DMS114 treated with DMSO at 0.1 percent for 48 hours (cell line): Measurements from ENCODE around the gene SHCBP1L.

Source experiments
- DNase-seq: peaks from one replicate; lab custom pipeline; 2025; ENCODE audit not compliant: unreplicated experiment; lab: John Stamatoyannopoulos, UW

SHCBP1L gene

DNA sequence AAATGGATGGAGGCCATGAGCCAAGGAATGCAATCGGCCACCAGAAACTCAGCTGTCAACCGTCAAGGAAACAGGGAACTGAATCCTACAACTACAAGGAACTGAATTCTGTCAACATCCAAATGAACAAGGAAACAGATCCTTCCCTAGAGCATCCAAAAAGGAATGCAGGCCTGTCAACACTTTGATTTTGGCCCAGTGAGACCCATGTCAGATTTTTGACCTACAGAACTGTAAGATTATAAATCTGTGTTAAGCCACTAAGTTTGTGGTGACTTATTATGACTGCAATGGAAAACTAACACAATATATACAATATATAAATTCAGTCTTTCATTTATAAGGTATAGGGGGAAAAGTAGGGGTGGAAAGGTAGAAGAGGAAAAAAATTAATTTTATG, 55.3 kb downstream of the SHCBP1L start:
- DNase-seq: no peak

DNA sequence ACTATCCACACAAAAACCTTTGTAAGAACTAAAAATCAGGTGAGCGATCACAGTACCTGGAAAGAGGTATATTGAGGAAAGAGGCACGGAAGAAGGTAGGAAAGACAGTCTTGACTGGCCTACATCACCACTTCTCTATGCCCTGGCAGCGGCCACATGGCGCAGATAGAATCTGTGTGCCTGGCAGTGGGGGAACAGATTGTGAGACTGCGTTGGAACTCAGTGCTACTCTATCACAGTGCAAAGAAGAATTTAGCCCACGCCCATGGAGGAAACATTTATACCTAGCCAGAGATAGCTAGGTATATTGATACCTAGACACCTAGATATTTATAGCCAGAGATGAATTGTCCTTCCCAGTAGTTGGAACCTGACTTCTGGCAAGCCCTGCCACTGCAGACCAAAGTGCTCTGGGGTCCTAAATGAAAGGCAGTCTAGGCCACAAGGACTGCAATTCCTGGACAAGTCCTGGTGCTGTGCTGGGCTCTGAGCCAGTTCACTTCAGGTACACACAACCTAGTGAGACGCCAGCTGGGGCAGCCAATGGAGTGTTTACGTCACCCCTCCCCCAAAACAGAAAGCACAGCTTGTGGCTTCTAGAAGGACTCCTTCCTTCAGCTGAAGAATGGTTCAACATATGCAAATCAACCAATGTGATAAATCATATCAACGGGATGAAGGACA, 61.9 kb downstream of the SHCBP1L start:
- DNase-seq: no peak

GRCh38 chr1:182889997-182890396, 63.0 kb downstream of the SHCBP1L start:
- no peak for DNase-seq

DNA sequence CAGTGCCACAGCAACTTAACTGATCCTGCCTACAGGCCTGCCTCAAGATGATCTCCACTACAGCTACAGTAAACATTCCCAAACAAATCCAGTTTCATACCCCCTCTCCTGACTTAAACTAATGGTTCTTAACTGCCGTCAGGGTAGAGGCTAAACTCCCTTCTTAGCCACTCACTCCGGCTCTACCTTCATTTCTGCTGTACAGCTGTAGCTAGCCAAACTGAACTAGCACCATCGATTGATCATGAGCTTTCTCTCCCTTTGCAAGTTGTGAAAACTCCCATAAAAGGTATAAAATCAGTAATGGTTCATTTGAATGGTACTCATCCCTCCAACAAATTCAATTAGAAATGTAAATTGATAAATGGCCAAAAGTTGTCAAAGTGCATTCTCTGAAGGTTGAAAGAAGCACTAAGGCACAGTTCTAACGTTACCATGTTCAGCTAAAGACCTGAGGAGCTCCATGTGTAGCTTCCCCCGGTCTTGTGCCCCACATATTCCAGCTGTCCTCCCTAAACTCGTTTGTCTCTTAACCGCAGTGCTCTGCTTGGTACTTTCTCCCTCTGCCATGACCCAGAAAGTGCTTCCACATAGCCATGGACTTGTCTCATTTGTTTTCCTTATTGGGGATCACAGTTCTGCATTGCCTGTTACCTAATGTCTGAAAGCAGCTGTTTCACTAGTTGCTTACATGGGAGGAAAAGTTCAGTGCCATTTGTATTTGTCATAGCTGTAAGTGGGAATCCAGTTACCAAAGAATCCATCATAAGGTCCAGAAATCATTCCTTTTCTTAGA, 64.0 kb downstream of the SHCBP1L start:
- DNase-seq: peak; percentile 27

- no peak for DNase-seq
These were observed 66.0 kb downstream of the SHCBP1L start for GRCh38 chr1:182886985-182887384.

GRCh38 chr1:182885591-182885990, 67.4 kb downstream of the SHCBP1L start:
- DNase-seq: no peak

GRCh38 chr1:182884872-182885271, 68.1 kb downstream of the SHCBP1L start:
- DNase-seq: no peak

- DNase-seq: no peak
These were observed 75.1 kb downstream of the SHCBP1L start for GRCh38 chr1:182877842-182878241.

GRCh38 chr1:182877331-182877730, 75.6 kb downstream of the SHCBP1L start:
- no peak for DNase-seq

DNA sequence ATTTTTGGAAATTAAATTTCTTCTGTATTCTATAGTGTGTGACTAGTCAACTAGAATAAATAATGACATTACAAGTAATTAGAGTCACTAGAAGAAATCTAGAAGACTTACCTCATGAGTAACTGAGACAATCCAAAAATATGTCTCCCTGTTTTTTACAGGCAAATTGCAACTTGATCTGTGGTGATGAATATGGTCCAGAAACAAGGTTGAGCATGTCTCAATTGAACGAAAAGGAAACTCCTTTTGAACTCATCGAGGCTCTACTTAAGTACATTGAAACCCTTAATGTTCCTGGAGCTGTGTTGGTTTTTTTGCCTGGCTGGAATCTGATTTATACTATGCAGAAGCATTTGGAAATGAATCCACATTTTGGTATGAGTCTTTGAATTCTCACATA, 77.1 kb downstream of the SHCBP1L start:
- no peak for DNase-seq

DNA sequence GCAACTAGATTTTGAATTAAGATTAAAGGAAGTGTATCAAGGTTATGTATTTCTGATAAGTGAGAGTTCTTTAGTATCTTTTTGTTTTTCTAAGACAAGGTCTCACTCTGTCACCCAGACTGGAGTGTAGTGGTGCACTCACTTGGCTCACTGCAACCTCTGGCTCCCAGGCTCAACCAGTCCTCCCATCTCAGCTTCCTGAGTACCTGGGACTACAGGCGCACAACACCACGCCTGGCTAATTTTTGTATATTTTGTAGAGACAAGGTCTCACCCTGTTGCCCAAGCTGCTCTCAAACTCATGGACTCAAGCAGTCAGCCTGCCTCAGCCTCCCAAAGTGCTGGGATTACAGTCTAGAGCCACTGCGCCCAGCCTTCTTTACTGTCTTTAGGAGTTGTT, 80.1 kb downstream of the SHCBP1L start:
- no peak for DNase-seq

DNA sequence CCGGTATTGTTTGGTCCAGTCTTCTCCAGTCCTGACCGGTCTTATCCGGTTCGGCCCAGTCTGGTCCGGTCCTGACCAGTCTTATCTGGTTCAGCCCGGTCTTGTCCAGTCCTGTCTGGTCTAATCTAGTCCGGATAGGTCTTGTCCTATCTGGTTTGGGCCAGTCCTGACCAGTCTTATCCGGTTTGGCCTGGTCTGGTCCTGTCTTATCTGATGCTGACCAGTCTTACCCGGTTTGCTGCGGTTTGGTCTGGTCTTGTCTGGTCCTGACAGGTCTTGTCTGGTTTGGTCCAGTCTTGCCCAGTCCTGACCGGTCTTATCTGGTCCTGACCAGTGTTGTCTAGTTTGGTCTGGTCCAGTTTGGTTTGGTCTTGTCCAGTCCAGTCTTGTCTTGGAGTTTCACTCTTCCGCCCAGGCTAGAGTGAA, 83.7 kb downstream of the SHCBP1L start:
- DNase-seq: no peak

DNA sequence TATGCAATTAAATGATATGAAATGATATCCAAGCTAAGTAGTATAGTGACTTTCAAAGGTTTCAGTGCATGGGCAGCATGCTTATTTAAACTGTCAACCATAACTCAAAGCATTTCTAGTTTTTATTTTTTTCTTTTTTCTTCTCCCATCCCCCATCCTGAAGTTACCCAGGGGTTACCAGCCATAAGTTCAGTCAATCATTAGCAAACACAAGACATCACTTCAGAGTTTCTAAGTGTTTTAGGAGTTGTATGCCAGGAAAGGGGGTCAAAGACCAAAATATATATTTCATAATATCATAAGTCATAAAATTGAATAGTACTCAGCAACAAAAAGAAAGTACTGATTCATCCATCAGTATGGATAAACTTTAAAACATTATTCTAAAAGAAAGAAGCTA, 85.1 kb downstream of the SHCBP1L start:
- no peak for DNase-seq

- DNase-seq: no peak
These were observed 89.0 kb downstream of the SHCBP1L start for GRCh38 chr1:182863940-182864339.

DNA sequence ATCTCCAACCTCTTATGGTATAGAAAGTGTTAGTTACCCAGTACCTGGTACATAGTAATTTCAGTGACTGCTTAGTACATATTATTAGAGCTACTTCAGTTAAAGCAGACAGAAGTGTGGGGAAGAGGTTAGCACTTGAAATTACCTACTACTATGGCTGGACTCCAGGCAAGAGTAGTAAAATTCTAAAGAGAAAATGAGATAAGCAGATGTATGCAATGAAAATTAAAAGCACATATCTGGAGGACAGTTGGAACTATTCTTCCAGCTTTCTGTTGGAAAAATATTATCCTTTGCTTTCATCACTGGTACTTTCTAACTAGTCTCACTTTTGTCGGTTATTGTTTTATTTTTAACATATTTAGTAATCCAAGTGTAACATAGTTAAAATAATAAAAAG, 90.1 kb downstream of the SHCBP1L start:
- no peak for DNase-seq

- no peak for DNase-seq
These were observed 91.0 kb downstream of the SHCBP1L start for GRCh38 chr1:182861994-182862393.

DNA sequence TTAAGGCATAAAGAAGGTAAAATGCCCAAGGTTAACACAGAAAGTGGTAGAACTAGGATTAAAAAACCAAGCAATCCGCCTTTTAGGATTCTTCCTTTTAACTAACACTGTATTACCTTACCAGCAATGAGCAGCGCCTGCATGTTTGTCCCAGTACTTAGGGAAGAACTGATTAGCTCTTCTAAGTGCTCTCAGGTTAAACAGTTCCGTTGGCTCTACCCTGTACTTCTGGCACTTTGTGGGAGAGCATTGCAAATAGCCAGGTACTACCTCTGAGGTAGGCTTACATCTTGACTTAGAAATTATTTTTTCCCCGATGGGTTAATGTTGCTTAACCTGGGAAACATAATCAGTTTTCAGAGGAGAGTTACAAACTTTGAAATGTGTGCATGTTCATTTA, 92.3 kb downstream of the SHCBP1L start:
- no peak for DNase-seq

- DNase-seq: no peak
These were observed 95.8 kb downstream of the SHCBP1L start for GRCh38 chr1:182857212-182857611.

GRCh38 chr1:182855911-182856310, 97.1 kb downstream of the SHCBP1L start:
- no peak for DNase-seq

DNA sequence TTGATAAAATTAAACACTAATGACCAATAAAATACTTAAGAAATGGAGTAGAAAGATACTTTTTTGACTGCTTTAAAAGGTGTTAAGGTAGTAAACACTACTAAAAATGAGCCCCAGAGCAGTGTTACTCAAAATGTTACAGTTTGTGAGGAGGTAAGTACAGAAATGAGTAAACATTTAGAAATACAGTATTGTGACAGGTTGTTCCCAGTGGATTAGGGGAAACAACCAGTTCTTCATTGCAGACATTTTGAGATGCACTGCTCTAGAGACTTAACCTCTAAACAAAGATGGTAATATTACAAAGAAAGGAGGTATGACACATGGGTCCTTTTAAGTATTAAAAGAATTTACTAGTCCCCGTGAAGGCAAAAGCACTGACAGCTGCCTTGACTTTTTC, 101.1 kb downstream of the SHCBP1L start:
- DNase-seq: no peak

DNA sequence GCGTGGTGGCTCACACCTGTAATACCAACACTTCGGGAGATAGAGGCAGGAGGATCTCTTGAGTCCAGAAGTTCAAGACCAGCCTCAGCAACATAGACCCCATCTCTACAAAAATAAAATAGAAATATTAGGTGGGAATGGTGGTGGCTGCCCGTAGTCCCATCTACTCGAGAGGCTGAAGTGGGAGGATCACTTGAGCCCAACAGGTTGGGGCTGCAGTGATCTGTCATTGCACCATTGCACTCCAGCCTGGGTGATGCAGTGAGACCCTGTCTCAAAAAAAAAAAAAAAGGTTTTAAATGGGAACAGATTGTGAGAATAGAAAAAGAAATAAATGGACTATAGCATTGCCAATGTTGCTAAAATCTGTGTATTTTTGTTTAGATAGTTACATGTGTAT, 102.6 kb downstream of the SHCBP1L start:
- DNase-seq: no peak
